GM21737 (cell line): Measurements from ENCODE around the gene DRICH1.
"Not testable (repeated sequence)": the region's sequence is repeated elsewhere in the genome, so short reads cannot be mapped to it uniquely, and the experiment has no call there.

ENCODE experiments used
- ATAC-seq: cut with Tn5 transposase; IDR thresholded peaks from one replicate; pipeline ENCODE4 v1.9.1; 2021; ENCODE audit warnings: mild to moderate bottlenecking, moderate library complexity; ENCODE audit not compliant: unreplicated experiment

The DRICH1 gene

DNA sequence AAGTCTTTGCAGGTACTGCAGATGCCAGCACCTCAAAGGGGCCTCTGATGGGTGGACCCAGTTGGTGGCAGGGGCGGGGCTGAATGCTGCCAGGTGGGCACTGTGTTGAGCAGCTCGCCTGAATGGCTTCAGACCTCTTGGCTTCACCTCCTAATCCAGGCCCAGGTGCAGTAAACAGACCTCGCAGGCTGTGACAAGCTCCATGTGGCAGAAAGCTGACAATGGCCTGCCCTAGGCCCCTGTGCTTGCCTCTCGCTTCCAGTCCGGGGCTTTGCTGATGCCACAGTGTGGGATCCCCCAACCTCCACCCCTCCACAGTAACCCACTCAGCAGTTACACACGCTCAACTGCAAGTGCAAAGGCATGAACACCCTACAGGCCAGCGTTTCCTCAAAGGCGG lies 61.4 kb downstream of the DRICH1 start:
- ATAC-seq = no peak

- no peak for ATAC-seq
Measured at GRCh38 chr22:23569716-23570115, 62.4 kb downstream of the DRICH1 start.

GRCh38 chr22:23569291-23569690 lies 62.8 kb downstream of the DRICH1 start:
- no peak for ATAC-seq

GRCh38 chr22:23566705-23567475 lies 65.2 kb downstream of the DRICH1 start:
- no peak for ATAC-seq

- ATAC-seq = no peak
Measured at GRCh38 chr22:23565915-23566704, 66.0 kb downstream of the DRICH1 start.

- no peak for ATAC-seq
Measured at GRCh38 chr22:23565305-23565914, 66.7 kb downstream of the DRICH1 start.

GRCh38 chr22:23564276-23564675 lies 67.8 kb downstream of the DRICH1 start:
- ATAC-seq = no peak

GRCh38 chr22:23563111-23563510 lies 69.0 kb downstream of the DRICH1 start:
- no peak for ATAC-seq

- ATAC-seq = no peak
Measured at GRCh38 chr22:23562186-23562585, 69.9 kb downstream of the DRICH1 start.

DNA sequence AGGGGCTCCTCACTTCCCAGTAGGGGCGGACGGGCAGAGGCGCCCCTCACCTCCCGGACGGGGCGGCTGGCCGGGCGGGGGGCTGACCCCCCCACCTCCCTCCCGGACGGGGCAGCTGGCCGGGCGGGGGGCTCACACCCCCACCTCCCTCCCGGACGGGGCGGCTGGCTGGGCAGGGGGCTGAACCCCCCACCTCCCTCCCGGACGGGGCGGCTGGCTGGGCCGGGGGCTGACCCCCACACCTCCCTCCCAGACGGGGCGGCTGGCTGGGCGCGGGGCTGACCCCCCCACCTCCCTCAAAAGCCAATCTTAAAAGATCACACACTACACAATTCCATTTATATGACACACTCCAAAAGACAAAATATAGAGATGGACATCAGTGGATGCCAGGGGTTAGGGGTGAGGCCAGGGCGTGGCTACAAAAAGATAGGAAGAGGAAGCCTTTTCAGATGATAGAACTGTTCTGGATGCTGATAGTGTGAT lies 71.1 kb downstream of the DRICH1 start:
- ATAC-seq = not testable (repeated sequence)

GRCh38 chr22:23560215-23560614 lies 71.9 kb downstream of the DRICH1 start:
- not testable (repeated sequence) for ATAC-seq
